DND-41 (cell line): ENCODE results near the gene SOWAHC.

Source experiments
- ATAC-seq: fragments of 200-7000 bp; cut with Tn5 transposase; 3 replicates; pipeline ENCODE4 v1.9.1; 2021; ENCODE audit warnings: low read depth; ENCODE audit not compliant: insufficient read depth
- DNase-seq: peaks from one replicate; pipeline ENCODE4 v3.0.0-alpha.2; 2020
- H2AFZ ChIP-seq: 2 replicates; pipeline ENCODE4 v1.6.0; 2012; ENCODE audit warnings: low read depth, low read length
- H3K27ac ChIP-seq: 2 replicates; pipeline ENCODE4 v1.5.1; 2012; ENCODE audit warnings: low read length, inconsistent platforms
- H3K27me3 ChIP-seq: fragments of 200-600 bp; sonication (generic); 2 replicates; pipeline ENCODE4 v1.6.0; 2012; ENCODE audit warnings: low read length, mild to moderate bottlenecking, inconsistent platforms; ENCODE audit not compliant: insufficient read depth, poor library complexity
- H3K36me3 ChIP-seq: 2 replicates; pipeline ENCODE4 v1.5.1; 2012; ENCODE audit warnings: low read length, inconsistent platforms; ENCODE audit not compliant: insufficient read depth
- H3K4me1 ChIP-seq: 2 replicates; pipeline ENCODE4 v1.5.1; 2012; ENCODE audit warnings: mild to moderate bottlenecking, low read length; ENCODE audit not compliant: insufficient read depth
- H3K4me2 ChIP-seq: 2 replicates; pipeline ENCODE4 v1.6.0; 2012; ENCODE audit warnings: mild to moderate bottlenecking, moderate library complexity, low read length, inconsistent platforms; ENCODE audit not compliant: insufficient read depth
- H3K4me3 ChIP-seq, 2 experiments: fragments of 200-600 bp in 1 of 2; shearing (Covaris generic) in 1 of 2; 2 replicates each; pipeline ENCODE4 v1.5.1; 2012 to 2016; ENCODE audit warnings: inconsistent platforms in 2 of 2, low read length in 2 of 2, mild to moderate bottlenecking in 2 of 2, low read depth in 1 of 2, moderate library complexity in 1 of 2
- H3K79me2 ChIP-seq: 2 replicates; pipeline ENCODE4 v1.6.0; 2012; ENCODE audit warnings: low read length, inconsistent platforms; ENCODE audit not compliant: insufficient read depth
- H3K9ac ChIP-seq: 2 replicates; pipeline ENCODE4 v1.6.0; 2012; ENCODE audit warnings: low read depth, mild to moderate bottlenecking, inconsistent platforms, low read length, moderate library complexity
- H3K9me3 ChIP-seq: 2 replicates; pipeline ENCODE4 v1.5.1; 2012; ENCODE audit warnings: low read length, moderate library complexity, mild to moderate bottlenecking, inconsistent platforms; ENCODE audit not compliant: insufficient read depth, severe bottlenecking
- H4K20me1 ChIP-seq: 2 replicates; pipeline ENCODE4 v1.6.0; 2012; ENCODE audit warnings: low read length; ENCODE audit not compliant: insufficient read depth
- CTCF ChIP-seq: IDR thresholded peaks from 2 replicates; pipeline ENCODE4 v1.5.1; 2012; ENCODE audit warnings: borderline replicate concordance, low read length, moderate library complexity, mild to moderate bottlenecking; ENCODE audit not compliant: poor library complexity, severe bottlenecking; ENCODE audit errors: extremely low read depth
- EZH2 ChIP-seq: IDR thresholded peaks from 3 replicates; pipeline ENCODE4 v1.6.1; 2012; ENCODE audit warnings: borderline replicate concordance, low read depth, mild to moderate bottlenecking, moderate library complexity, low read length, inconsistent platforms; ENCODE audit not compliant: severe bottlenecking

Gene SOWAHC

DNA sequence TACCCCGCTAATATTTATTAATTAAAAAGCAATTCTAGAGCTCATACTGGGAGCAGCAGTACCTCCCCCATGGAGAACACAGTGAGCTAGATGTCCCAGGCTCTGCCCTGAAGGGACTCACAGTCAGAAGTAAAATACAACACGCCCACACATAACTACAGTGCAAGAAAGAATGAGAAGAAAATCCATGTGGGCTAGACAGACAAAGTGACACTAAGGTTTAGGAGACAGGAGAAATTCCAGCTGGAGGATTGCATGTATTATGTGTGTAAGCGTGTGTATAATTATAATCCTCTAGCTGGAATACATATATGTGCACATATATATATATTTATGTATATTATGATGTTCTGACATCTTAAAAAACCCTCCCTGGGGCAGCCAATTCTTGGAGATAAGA, 15.7 kb downstream of the SOWAHC start:
- Histone ChIP-seq H4K20me1 (no peaks in the 10 kb centered on the region), H3K4me2 (no peak overlapping the region), H3K9me3 (no peaks in the 10 kb centered on the region), H3K4me1 (no peaks in the 10 kb centered on the region), H3K36me3 (no peaks in the 10 kb centered on the region), H3K27me3 (no peaks in the 10 kb centered on the region), H3K9ac (no peak overlapping the region), H3K27ac (no peak overlapping the region), H3K4me3 (no peak overlapping the region), H2AFZ (no peak overlapping the region), H3K79me2 (no peaks in the 10 kb centered on the region)
- TF ChIP-seq CTCF: no peak
- TF ChIP-seq EZH2: no peak
- DNase-seq (no peak), ATAC-seq (no peak)

- Histone ChIP-seq H3K4me3 (no peak overlapping the region), H3K36me3 (no peaks in the 10 kb centered on the region), H3K9me3 (no peaks in the 10 kb centered on the region), H3K9ac (no peak overlapping the region), H3K27me3 (no peaks in the 10 kb centered on the region), H3K27ac (no peak overlapping the region), H4K20me1 (no peaks in the 10 kb centered on the region), H2AFZ (no peak overlapping the region), H3K4me1 (no peaks in the 10 kb centered on the region), H3K4me2 (no peak overlapping the region), H3K79me2 (no peaks in the 10 kb centered on the region)
- TF ChIP-seq EZH2 (no peak), CTCF (no peak)
- no peak for ATAC-seq
- DNase-seq: no peak
These were observed 16.6 kb downstream of the SOWAHC start for GRCh38 chr2:109630441-109631430.

DNA sequence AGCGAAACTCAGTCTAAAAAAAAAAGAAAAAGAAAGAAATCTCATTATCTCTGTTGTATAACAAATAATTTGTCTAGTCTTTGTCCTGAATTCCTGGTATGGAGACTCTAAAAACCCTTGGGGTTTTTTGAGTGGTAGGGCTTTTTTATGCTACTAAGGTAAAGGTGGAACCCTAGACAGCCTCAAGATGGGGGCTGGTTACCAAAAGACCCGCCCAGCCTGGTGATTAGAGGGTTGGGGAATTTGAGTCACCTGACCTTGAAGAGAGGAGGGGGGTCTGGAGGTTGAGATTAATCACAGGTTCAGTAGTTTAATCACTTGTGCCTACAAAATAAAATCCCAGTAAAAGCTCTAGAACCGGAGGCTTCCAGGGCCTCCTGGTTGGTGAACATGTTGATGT, 17.6 kb downstream of the SOWAHC start:
- Histone ChIP-seq H3K4me3 (no peak overlapping the region), H3K27ac (no peak overlapping the region), H3K9ac (no peak overlapping the region), H4K20me1 (no peaks in the 10 kb centered on the region), H3K4me1 (no peaks in the 10 kb centered on the region), H3K9me3 (no peaks in the 10 kb centered on the region), H3K79me2 (no peaks in the 10 kb centered on the region), H3K36me3 (no peaks in the 10 kb centered on the region), H2AFZ (no peak overlapping the region), H3K27me3 (no peaks in the 10 kb centered on the region), H3K4me2 (no peak overlapping the region)
- ATAC-seq (no peak), DNase-seq (no peak)
- no peak for TF ChIP-seq EZH2

- H2AFZ ChIP-seq: no peak overlapping the region
- no peak overlapping the region for H3K27ac ChIP-seq
These were observed 18.1 kb downstream of the SOWAHC start for GRCh38 chr2:109632158-109632789.

More at GRCh38 chr2:109632158-109632789, 18.1 kb downstream of the SOWAHC start:
- Histone ChIP-seq H3K27me3 (no peaks in the 10 kb centered on the region), H3K4me3 (no peak overlapping the region), H3K36me3 (no peaks in the 10 kb centered on the region), H3K9ac (no peak overlapping the region), H4K20me1 (no peaks in the 10 kb centered on the region), H3K4me1 (no peaks in the 10 kb centered on the region), H3K4me2 (no peak overlapping the region), H3K9me3 (no peaks in the 10 kb centered on the region), H3K79me2 (no peaks in the 10 kb centered on the region)
- ATAC-seq: no peak
- TF ChIP-seq EZH2 (no peak), CTCF (no peak)
- DNase-seq: no peak
